ENCODE measurements around the gene RCSD1. TPM values are rescaled to one million over a fixed set of nuclear protein-coding genes. Genes with fewer than 3 reads are reported as not detected.

Gene RCSD1
- polyA plus RNA-seq, 3 donors, result 116 to 218 (median 216) TPM

DNA sequence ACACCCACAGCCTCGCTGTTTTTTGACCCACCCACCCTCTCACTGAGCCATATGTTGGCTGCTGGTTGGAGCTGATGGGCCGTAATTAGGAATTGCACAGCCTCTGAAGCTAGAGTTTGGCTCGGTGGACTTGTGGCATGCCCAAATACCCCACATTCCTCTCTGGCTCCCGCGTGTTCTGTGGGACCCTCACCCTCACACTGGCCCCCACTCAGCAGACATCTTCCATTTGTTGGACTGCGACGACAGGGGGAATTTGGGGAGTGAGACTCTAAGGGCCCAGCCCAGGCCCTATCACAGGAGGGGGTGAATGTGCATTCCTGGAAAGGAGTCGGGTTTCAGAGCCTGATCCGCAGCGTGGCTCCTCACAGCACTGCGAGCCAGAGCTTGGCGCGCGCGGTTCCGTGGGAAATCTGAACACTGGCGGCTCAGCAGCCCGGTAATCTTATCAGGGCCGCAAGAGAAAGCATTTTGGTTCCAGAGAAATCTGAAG, 5.2 kb downstream of the RCSD1 start:
- no peak for DNase-seq
- Histone ChIP-seq H3K9me3 (replicated peaks in 1 of 2; ENCODE audit: control insufficient read depth in 1 of 2, insufficient read depth in 1 of 2, low read length in 2 of 2) (no peaks in the 10 kb centered on the region), H3K4me3 (replicated peaks in 1 of 3; ENCODE audit: low read depth in 2 of 3, low read length in 3 of 3) (peak overlapping the region in 1 of 3 experiments; percentile 37), H3K9ac (ENCODE audit: insufficient read depth, low read length, poor library complexity, severe bottlenecking) (no peak overlapping the region), H3K27me3 (ENCODE audit: control insufficient read depth in 2 of 2, insufficient read depth in 2 of 2, low read length in 2 of 2) (no peaks in the 10 kb centered on the region), H3K27ac (ENCODE audit: low read depth in 1 of 2, low read length in 2 of 2) (peak overlapping the region; percentile 43 to 94), H3K4me1 (ENCODE audit: control insufficient read depth in 1 of 2, insufficient read depth in 2 of 2, low read length in 2 of 2) (peaks cover 76 to 82% of the 10 kb centered on the region in 2 donors), H2AFZ (ENCODE audit: insufficient read depth, low read depth, low read length, poor library complexity, severe bottlenecking) (no peak overlapping the region), H3K79me2 (ENCODE audit: insufficient read depth, low read length) (peaks cover 100% of the 10 kb centered on the region), H3K4me2 (replicated peaks; ENCODE audit: extremely low read depth, low read length, poor library complexity, severe bottlenecking) (peak overlapping the region; percentile 99), H3K36me3 (replicated peaks in 1 of 2; ENCODE audit: control insufficient read depth in 1 of 2, insufficient read depth in 2 of 2, low read length in 2 of 2) (peaks cover 47 to 63% of the 10 kb centered on the region in 2 donors), H4K20me1 (ENCODE audit: insufficient read depth, low read length) (peaks cover 90% of the 10 kb centered on the region)
- Mint-ChIP-seq H3K27me3 (ENCODE audit: low read depth in 3 of 3) (no peaks in the 10 kb centered on the region), H3K4me1 (peaks cover 91% of the 10 kb centered on the region), H3K4me3 (no peak overlapping the region), H3K27ac (peak overlapping the region in 6 of 7 donors; percentile 15 to 98 (median 68)), H3K36me3 (peaks cover 50 to 70% of the 10 kb centered on the region in 2 donors), H3K9me3 (peaks cover 0 to 6% (median 0%) of the 10 kb centered on the region in 7 donors)
- TF ChIP-seq, protein P1, sequence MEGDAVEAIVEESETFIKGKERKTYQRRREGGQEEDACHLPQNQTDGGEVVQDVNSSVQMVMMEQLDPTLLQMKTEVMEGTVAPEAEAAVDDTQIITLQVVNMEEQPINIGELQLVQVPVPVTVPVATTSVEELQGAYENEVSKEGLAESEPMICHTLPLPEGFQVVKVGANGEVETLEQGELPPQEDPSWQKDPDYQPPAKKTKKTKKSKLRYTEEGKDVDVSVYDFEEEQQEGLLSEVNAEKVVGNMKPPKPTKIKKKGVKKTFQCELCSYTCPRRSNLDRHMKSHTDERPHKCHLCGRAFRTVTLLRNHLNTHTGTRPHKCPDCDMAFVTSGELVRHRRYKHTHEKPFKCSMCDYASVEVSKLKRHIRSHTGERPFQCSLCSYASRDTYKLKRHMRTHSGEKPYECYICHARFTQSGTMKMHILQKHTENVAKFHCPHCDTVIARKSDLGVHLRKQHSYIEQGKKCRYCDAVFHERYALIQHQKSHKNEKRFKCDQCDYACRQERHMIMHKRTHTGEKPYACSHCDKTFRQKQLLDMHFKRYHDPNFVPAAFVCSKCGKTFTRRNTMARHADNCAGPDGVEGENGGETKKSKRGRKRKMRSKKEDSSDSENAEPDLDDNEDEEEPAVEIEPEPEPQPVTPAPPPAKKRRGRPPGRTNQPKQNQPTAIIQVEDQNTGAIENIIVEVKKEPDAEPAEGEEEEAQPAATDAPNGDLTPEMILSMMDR (IDR thresholded peaks at IDR 0.05), result no peak
- intact Hi-C loops (cut with micrococcal nuclease), result loop anchor here (5.0 to 10.0 kb wide), 2 partner anchors 33 to 70 kb away; no protein-coding TSS in a partner anchor
- WGBS (ENCODE audit: insufficient coverage), result 95% methylated on average over 13 of the region's 19 CpGs

DNA sequence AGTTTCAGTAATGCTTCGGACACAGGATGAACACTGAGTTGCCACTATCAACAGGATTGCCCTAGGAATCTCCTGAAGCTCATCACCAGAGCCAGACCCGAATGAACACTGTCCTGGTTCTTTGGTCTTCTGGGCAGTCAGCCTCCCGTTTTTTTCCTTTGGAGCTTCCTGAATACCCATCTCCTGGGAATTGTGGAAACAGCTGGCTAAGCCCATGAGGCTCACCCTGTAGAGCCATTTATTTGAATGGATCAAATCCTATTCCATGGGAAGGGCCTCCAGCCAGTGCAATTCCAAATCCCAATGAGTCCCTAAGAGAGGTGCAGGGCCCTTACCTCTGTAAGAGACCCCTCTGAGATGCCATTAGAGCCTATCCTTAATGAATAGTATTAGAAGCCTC, 5.9 kb downstream of the RCSD1 start:
- H3K27ac ChIP-seq (ENCODE audit: low read depth in 1 of 2, low read length in 2 of 2), result peak overlapping the region; percentile 53 to 94
- intact Hi-C loops (cut with micrococcal nuclease), result loop anchor here (5.0 to 10.0 kb wide), 2 partner anchors 34 to 71 kb away; no protein-coding TSS in a partner anchor

More for the DNA sequence above, 5.9 kb downstream of the RCSD1 start:
- Histone ChIP-seq H3K9ac (ENCODE audit: insufficient read depth, low read length, poor library complexity, severe bottlenecking) (no peak overlapping the region), H3K27me3 (ENCODE audit: control insufficient read depth in 2 of 2, insufficient read depth in 2 of 2, low read length in 2 of 2) (no peaks in the 10 kb centered on the region), H3K4me1 (ENCODE audit: control insufficient read depth in 1 of 2, insufficient read depth in 2 of 2, low read length in 2 of 2) (peaks cover 76 to 84% of the 10 kb centered on the region in 2 donors), H2AFZ (ENCODE audit: insufficient read depth, low read depth, low read length, poor library complexity, severe bottlenecking) (no peak overlapping the region), H3K4me3 (replicated peaks in 1 of 3; ENCODE audit: low read depth in 2 of 3, low read length in 3 of 3) (peak overlapping the region in 1 of 3 experiments; percentile 37), H3K4me2 (replicated peaks; ENCODE audit: extremely low read depth, low read length, poor library complexity, severe bottlenecking) (peak overlapping the region; percentile 99), H3K79me2 (ENCODE audit: insufficient read depth, low read length) (peaks cover 100% of the 10 kb centered on the region), H4K20me1 (ENCODE audit: insufficient read depth, low read length) (peaks cover 96% of the 10 kb centered on the region), H3K9me3 (replicated peaks in 1 of 2; ENCODE audit: control insufficient read depth in 1 of 2, insufficient read depth in 1 of 2, low read length in 2 of 2) (no peaks in the 10 kb centered on the region), H3K36me3 (replicated peaks in 1 of 2; ENCODE audit: control insufficient read depth in 1 of 2, insufficient read depth in 2 of 2, low read length in 2 of 2) (peaks cover 54 to 71% of the 10 kb centered on the region in 2 donors)
- H3K27ac Mint-ChIP-seq, result peak overlapping the region in 6 of 7 donors; percentile 45 to 98 (median 76)
- DNase-seq, result no peak
- no peaks in the 10 kb centered on the region for H3K27me3 Mint-ChIP-seq (ENCODE audit: low read depth in 3 of 3)
- H3K9me3 Mint-ChIP-seq, result peaks cover 0 to under 1% (median 0%) of the 10 kb centered on the region in 7 donors
- 78% methylated on average over 3 of the region's 3 CpGs for WGBS (ENCODE audit: insufficient coverage)
- H3K4me1 Mint-ChIP-seq, result peaks cover 93% of the 10 kb centered on the region
- no peak overlapping the region for H3K4me3 Mint-ChIP-seq
- peaks cover 56 to 77% of the 10 kb centered on the region in 2 donors for H3K36me3 Mint-ChIP-seq
- TF ChIP-seq, protein P1 (IDR thresholded peaks at IDR 0.05), result no peak

All from CD14-positive monocyte (primary cell).